A673 (cell line): ENCODE results near the gene EVPL. TPM values are rescaled to one million over a fixed set of nuclear protein-coding genes. Genes with fewer than 3 reads are reported as not detected.

ENCODE experiments used
- BruUV-seq: library from RNA; stranded (reverse); fragments of 400-500 nt; replicated peaks from 2 replicates; lab custom pipeline; 2021; lab: Mats Ljungman, UMichigan
- CTCF ChIA-PET: fragments of 300-600 bp; sonication (Branson Sonifier 250); formaldehyde crosslinking; loops from one replicate; lab custom pipeline; 2022; ENCODE audit warnings: antibody characterized with exemption; lab: Charles Lee
- POLR2A ChIA-PET: fragments of 300-600 bp; sonication (Branson Sonifier 250); formaldehyde crosslinking; loops from one replicate; lab custom pipeline; 2022; ENCODE audit warnings: antibody characterized with exemption; ENCODE audit not compliant: low non-redundant PET; lab: Charles Lee
- DNase-seq: peaks from one replicate; pipeline ENCODE4 v3.0.0-alpha.2; 2015; ENCODE audit warnings: low spot score
- H3K27ac ChIP-seq: fragments of 200-600 bp; sonication (generic); 2 replicates; pipeline ENCODE4 v1.5.1; 2016; ENCODE audit warnings: mixed run types, low read depth, mild to moderate bottlenecking, mixed read lengths, antibody characterized with exemption, low read length; ENCODE audit not compliant: poor library complexity, severe bottlenecking
- H3K27me3 ChIP-seq: fragments of 200-600 bp; sonication (generic); replicated peaks from 2 replicates; pipeline ENCODE4 v1.6.1; 2017; ENCODE audit warnings: mixed run types, low read depth, mild to moderate bottlenecking, mixed read lengths, antibody characterized with exemption, low read length; ENCODE audit not compliant: insufficient read depth, poor library complexity
- H3K36me3 ChIP-seq: fragments of 200-600 bp; sonication (generic); 2 replicates; pipeline ENCODE4 v1.6.1; 2016; ENCODE audit warnings: mixed run types, mild to moderate bottlenecking, mixed read lengths, antibody characterized with exemption, low read length; ENCODE audit not compliant: insufficient read depth, poor library complexity, severe bottlenecking
- H3K4me1 ChIP-seq: fragments of 200-600 bp; sonication (generic); 2 replicates; pipeline ENCODE4 v1.6.1; 2017; ENCODE audit warnings: mixed run types, mild to moderate bottlenecking, mixed read lengths, antibody characterized with exemption, low read length; ENCODE audit not compliant: insufficient read depth, poor library complexity, severe bottlenecking
- H3K4me3 ChIP-seq: fragments of 200-600 bp; sonication (generic); 2 replicates; pipeline ENCODE4 v1.5.1; 2016; ENCODE audit warnings: low read depth, mixed run types, mild to moderate bottlenecking, mixed read lengths, low read length; ENCODE audit not compliant: poor library complexity, severe bottlenecking
- H3K9me3 ChIP-seq: fragments of 200-600 bp; sonication (generic); 2 replicates; pipeline ENCODE4 v1.6.1; 2016; ENCODE audit warnings: mixed run types, low read depth, mild to moderate bottlenecking, mixed read lengths, antibody characterized with exemption, low read length; ENCODE audit not compliant: poor library complexity, severe bottlenecking
- CTCF ChIP-seq: fragments of 300-800, 200-600 bp; sonication (generic); conservative IDR thresholded peaks from 2 replicates; pipeline ENCODE4 v1.5.1; 2017; ENCODE audit warnings: low read depth, mild to moderate bottlenecking, antibody characterized with exemption, low read length, moderate library complexity, mixed read lengths
- EZH2 ChIP-seq: fragments of 200-600 bp; sonication (generic); IDR thresholded peaks from 2 replicates; pipeline ENCODE4 v1.6.1; 2017; ENCODE audit warnings: borderline replicate concordance, low read depth, mild to moderate bottlenecking, mixed read lengths, antibody characterized with exemption, low read length; ENCODE audit not compliant: poor library complexity, severe bottlenecking
- intact Hi-C: fragments of 100-400 bp; cut with micrococcal nuclease; formaldehyde crosslinking; loops from one replicate; pipeline ENCODE4 v1.10.0; 2022; ENCODE audit not compliant: unreplicated experiment
- total RNA-seq: library from RNA; stranded (reverse); gene quantifications from 2 replicates; pipeline ENCODE4 v1.2.3, GENCODE V29; 2021

Gene EVPL
- total RNA-seq, 1 experiment from 2014 or later: 0.21 TPM

- POLR2A ChIA-PET: no interaction called here
- DNase-seq: no peak
- no TSS peak for BruUV-seq
- CTCF ChIA-PET: no interaction called here
- Histone ChIP-seq H3K4me3 (no peak overlapping the region), H3K4me1 (peaks cover 25% of the 10 kb centered on the region), H3K9me3 (no peaks in the 10 kb centered on the region), H3K36me3 (no peaks in the 10 kb centered on the region), H3K27ac (no peak overlapping the region), H3K27me3 (no peaks in the 10 kb centered on the region)
- TF ChIP-seq EZH2 (no peak), CTCF (no peak)
- intact Hi-C loops: no loop called here
These were observed 5.6 kb upstream of the EVPL start for GRCh38 chr17:76032780-76033108.

GRCh38 chr17:76032073-76032779 is 5.1 kb upstream of the EVPL start:
- H3K36me3 ChIP-seq: no peaks in the 10 kb centered on the region
- no peaks in the 10 kb centered on the region for H3K27me3 ChIP-seq
- no peak overlapping the region for H3K27ac ChIP-seq
- H3K4me3 ChIP-seq: no peak overlapping the region
- ChIA-PET CTCF (interaction anchor here (0.7 kb wide), 1 partner anchor 11 kb away, joined by 4 read pairs; no protein-coding TSS in a partner anchor), POLR2A (no interaction called here)
- intact Hi-C loops: no loop called here
- peak; percentile 36; the same call in 1 of the 2 replicates for TF ChIP-seq CTCF
- TF ChIP-seq EZH2: no peak
- no peaks in the 10 kb centered on the region for H3K9me3 ChIP-seq
- BruUV-seq: no TSS peak
- peaks cover 23% of the 10 kb centered on the region for H3K4me1 ChIP-seq
- DNase-seq: peak; percentile 83

- H3K27me3 ChIP-seq: no peaks in the 10 kb centered on the region
- H3K4me3 ChIP-seq: no peak overlapping the region
- no peak for DNase-seq
- H3K36me3 ChIP-seq: no peaks in the 10 kb centered on the region
- intact Hi-C loops: no loop called here
- H3K27ac ChIP-seq: no peak overlapping the region
- TF ChIP-seq EZH2: no peak
- no peak for TF ChIP-seq CTCF
- ChIA-PET POLR2A (no interaction called here), CTCF (no interaction called here)
- no TSS peak for BruUV-seq
- H3K4me1 ChIP-seq: peaks cover 14% of the 10 kb centered on the region
- no peaks in the 10 kb centered on the region for H3K9me3 ChIP-seq
These were observed 370 bp downstream of the EVPL start for GRCh38 chr17:76026714-76027158.
